Neural progenitor cell (in vitro differentiated cells): ENCODE measurements around the gene ADCK1. TPM values are rescaled to one million over a fixed set of nuclear protein-coding genes. Genes with fewer than 3 reads are reported as not detected.

Experiments
- DNase-seq: peaks from one replicate; pipeline ENCODE4 v3.0.0-alpha.2; 2016; ENCODE audit warnings: low spot score
- H2AFZ ChIP-seq: fragments of 200-600 bp; sonication (generic); replicated peaks from 2 replicates; pipeline ENCODE4 v1.6.1; 2016; ENCODE audit warnings: antibody characterized with exemption
- H3F3A ChIP-seq: fragments of 200-600 bp; sonication (generic); 2 replicates; pipeline ENCODE4 v1.6.1; 2016; ENCODE audit warnings: antibody characterized with exemption, low read depth
- H3K27ac ChIP-seq: fragments of 200-600 bp; sonication (generic); 2 replicates; pipeline ENCODE4 v1.5.1; 2016; ENCODE audit warnings: mild to moderate bottlenecking
- H3K27me3 ChIP-seq: fragments of 200-600 bp; sonication (generic); 2 replicates; pipeline ENCODE4 v1.6.1; 2016; ENCODE audit warnings: mild to moderate bottlenecking, moderate library complexity
- H3K36me3 ChIP-seq: fragments of 200-600 bp; sonication (generic); 2 replicates; pipeline ENCODE4 v1.5.1; 2016
- H3K4me1 ChIP-seq: fragments of 200-600 bp; sonication (generic); 2 replicates; pipeline ENCODE4 v1.6.1; 2016; ENCODE audit warnings: mixed run types
- H3K4me2 ChIP-seq: fragments of 200-600 bp; sonication (generic); 2 replicates; pipeline ENCODE4 v1.6.1; 2016
- H3K4me3 ChIP-seq: fragments of 200-600 bp; sonication (generic); 2 replicates; pipeline ENCODE4 v1.5.1; 2016
- H3K79me2 ChIP-seq: fragments of 200-600 bp; sonication (generic); 2 replicates; pipeline ENCODE4 v1.6.1; 2016; ENCODE audit warnings: low read depth
- H3K9ac ChIP-seq: fragments of 200-600 bp; sonication (generic); 2 replicates; pipeline ENCODE4 v1.6.1; 2016
- H3K9me3 ChIP-seq: fragments of 200-600 bp; sonication (generic); 2 replicates; pipeline ENCODE4 v1.5.1; 2016; ENCODE audit warnings: low read depth
- H4K20me1 ChIP-seq: fragments of 200-600 bp; sonication (generic); 2 replicates; pipeline ENCODE4 v1.6.1; 2016; ENCODE audit warnings: low read depth
- H3K27ac Mint-ChIP-seq: 3 replicates; pipeline ENCODE4 v1.8.0; 2021; ENCODE audit warnings: mixed read lengths
- H3K27me3 Mint-ChIP-seq: 2 replicates; pipeline ENCODE4 v1.8.0; 2022; ENCODE audit warnings: low read depth, mild to moderate bottlenecking, inconsistent platforms, moderate library complexity, mixed read lengths; ENCODE audit not compliant: insufficient read depth
- H3K36me3 Mint-ChIP-seq: 3 replicates; pipeline ENCODE4 v1.8.0; 2021; ENCODE audit warnings: mixed read lengths
- H3K4me1 Mint-ChIP-seq: 3 replicates; pipeline ENCODE4 v1.8.0; 2021; ENCODE audit warnings: mixed read lengths
- H3K4me3 Mint-ChIP-seq: 3 replicates; pipeline ENCODE4 v1.8.0; 2021; ENCODE audit warnings: mild to moderate bottlenecking, moderate library complexity, mixed read lengths
- H3K9me3 Mint-ChIP-seq: 3 replicates; pipeline ENCODE4 v1.8.0; 2020; ENCODE audit warnings: mixed read lengths
- EZH2 ChIP-seq: fragments of 200-600 bp; sonication (generic); IDR thresholded peaks from 2 replicates; pipeline ENCODE4 v1.6.1; 2017; ENCODE audit warnings: antibody characterized with exemption, mild to moderate bottlenecking, moderate library complexity
- EZH2phosphoT487 ChIP-seq: fragments of 200-600 bp; sonication (generic); IDR thresholded peaks from 2 replicates; pipeline ENCODE4 v1.6.1; 2017; ENCODE audit warnings: antibody characterized with exemption
- total RNA-seq: library from RNA; depleted of rRNA; stranded (reverse); fragments of >200 nt; gene quantifications from 2 replicates; pipeline ENCODE4 v1.2.3, GENCODE V29; 2015; ENCODE audit warnings: low replicate concordance
- TF ChIP-seq, protein P1 (sequence below): fragments of 200-600 bp; sonication (generic); IDR thresholded peaks from 2 replicates; pipeline ENCODE4 v1.5.1; 2017; ENCODE audit warnings: antibody characterized with exemption, mild to moderate bottlenecking

The ADCK1 gene
- total RNA-seq, 1 donor from 2014 or later: 1.6 TPM

DNA sequence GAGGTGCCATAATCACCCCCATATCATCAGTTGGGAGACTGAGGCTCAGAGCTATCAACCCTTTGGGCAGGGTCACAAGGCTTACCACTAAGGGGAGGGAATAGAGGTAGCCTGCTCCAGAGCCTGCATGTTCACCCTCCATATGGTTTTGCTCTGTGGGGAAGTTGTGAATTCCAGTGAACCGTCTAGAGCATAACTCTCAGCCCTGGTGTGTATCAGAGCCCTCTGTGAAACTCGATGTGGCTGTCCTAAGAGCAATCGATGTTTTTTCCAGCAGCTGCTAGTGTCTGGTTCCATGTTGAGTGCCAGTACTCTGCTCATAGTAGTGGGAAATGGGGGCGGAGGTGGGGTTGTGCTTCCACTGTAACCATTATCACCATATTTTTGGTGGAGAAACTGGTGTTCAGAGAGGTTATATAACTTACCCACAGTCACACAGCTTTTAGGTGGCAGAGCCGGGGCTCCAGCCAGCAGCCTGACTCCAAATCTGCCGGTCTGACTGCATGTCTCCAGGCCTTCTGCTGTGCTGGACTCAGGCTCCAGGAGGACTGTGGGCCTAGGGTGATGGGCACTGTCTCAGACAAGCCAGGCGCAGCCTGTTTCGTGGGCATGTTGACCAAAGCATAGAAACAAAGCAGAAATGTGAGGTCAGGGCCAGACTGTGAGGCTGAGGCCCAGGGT lies 104.2 kb downstream of the ADCK1 start:
- Mint-ChIP-seq H3K4me3 (no peak overlapping the region), H3K36me3 (peaks cover 4% of the 10 kb centered on the region), H3K27ac (no peak overlapping the region), H3K9me3 (no peaks in the 10 kb centered on the region), H3K4me1 (peaks cover 8% of the 10 kb centered on the region), H3K27me3 (peaks cover 2% of the 10 kb centered on the region)
- H3K79me2 ChIP-seq: no peaks in the 10 kb centered on the region
- no peaks in the 10 kb centered on the region for H3F3A ChIP-seq
- no peak overlapping the region for H3K27ac ChIP-seq
- H2AFZ ChIP-seq: no peak overlapping the region
- no peak overlapping the region for H3K9ac ChIP-seq
- no peak for DNase-seq
- H3K4me2 ChIP-seq: no peak overlapping the region
- H3K27me3 ChIP-seq: no peaks in the 10 kb centered on the region
- no peaks in the 10 kb centered on the region for H3K36me3 ChIP-seq
- TF ChIP-seq EZH2phosphoT487 (no peak), EZH2 (no peak)
- TF ChIP-seq, protein P1, sequence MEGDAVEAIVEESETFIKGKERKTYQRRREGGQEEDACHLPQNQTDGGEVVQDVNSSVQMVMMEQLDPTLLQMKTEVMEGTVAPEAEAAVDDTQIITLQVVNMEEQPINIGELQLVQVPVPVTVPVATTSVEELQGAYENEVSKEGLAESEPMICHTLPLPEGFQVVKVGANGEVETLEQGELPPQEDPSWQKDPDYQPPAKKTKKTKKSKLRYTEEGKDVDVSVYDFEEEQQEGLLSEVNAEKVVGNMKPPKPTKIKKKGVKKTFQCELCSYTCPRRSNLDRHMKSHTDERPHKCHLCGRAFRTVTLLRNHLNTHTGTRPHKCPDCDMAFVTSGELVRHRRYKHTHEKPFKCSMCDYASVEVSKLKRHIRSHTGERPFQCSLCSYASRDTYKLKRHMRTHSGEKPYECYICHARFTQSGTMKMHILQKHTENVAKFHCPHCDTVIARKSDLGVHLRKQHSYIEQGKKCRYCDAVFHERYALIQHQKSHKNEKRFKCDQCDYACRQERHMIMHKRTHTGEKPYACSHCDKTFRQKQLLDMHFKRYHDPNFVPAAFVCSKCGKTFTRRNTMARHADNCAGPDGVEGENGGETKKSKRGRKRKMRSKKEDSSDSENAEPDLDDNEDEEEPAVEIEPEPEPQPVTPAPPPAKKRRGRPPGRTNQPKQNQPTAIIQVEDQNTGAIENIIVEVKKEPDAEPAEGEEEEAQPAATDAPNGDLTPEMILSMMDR: no peak
- H3K4me1 ChIP-seq: peaks cover 12% of the 10 kb centered on the region
- no peaks in the 10 kb centered on the region for H3K9me3 ChIP-seq
- no peaks in the 10 kb centered on the region for H4K20me1 ChIP-seq
- no peak overlapping the region for H3K4me3 ChIP-seq

DNA sequence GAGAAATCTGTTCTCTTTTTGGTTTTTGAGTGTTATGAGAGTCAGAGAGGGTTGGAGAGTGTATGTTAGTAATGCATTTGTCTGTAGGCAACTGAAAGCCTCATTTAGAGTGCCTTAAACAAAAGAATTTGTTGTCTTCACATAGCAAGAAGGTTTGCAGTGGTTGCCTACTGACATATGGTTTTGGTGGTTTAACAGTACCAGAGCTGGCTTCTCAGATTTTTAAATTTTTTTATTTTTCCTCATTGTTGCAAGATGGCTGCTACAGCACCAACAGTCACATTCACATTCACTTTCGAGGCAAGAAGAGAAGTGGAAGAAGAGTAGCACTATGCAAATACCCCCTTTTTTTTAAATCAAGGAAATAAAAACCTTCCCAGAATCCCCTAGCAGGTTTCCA lies 106.5 kb downstream of the ADCK1 start:
- H2AFZ ChIP-seq: no peak overlapping the region
- no peak overlapping the region for H3K4me2 ChIP-seq
- no peak overlapping the region for H3K4me3 Mint-ChIP-seq
- no peaks in the 10 kb centered on the region for H3K27me3 ChIP-seq
- no peaks in the 10 kb centered on the region for H3K36me3 ChIP-seq
- H4K20me1 ChIP-seq: no peaks in the 10 kb centered on the region
- peaks cover 2% of the 10 kb centered on the region for H3K27me3 Mint-ChIP-seq
- H3K9ac ChIP-seq: no peak overlapping the region
- H3F3A ChIP-seq: no peaks in the 10 kb centered on the region
- H3K9me3 Mint-ChIP-seq: no peaks in the 10 kb centered on the region
- TF ChIP-seq EZH2 (no peak), EZH2phosphoT487 (no peak)
- TF ChIP-seq, protein P1: no peak
- H3K27ac Mint-ChIP-seq: no peak overlapping the region
- H3K4me3 ChIP-seq: no peak overlapping the region
- peaks cover 12% of the 10 kb centered on the region for H3K4me1 ChIP-seq
- H3K79me2 ChIP-seq: no peaks in the 10 kb centered on the region
- no peak overlapping the region for H3K27ac ChIP-seq
- no peaks in the 10 kb centered on the region for H3K9me3 ChIP-seq
- DNase-seq: no peak
- H3K36me3 Mint-ChIP-seq: peaks cover 2% of the 10 kb centered on the region
- peaks cover 8% of the 10 kb centered on the region for H3K4me1 Mint-ChIP-seq

DNA sequence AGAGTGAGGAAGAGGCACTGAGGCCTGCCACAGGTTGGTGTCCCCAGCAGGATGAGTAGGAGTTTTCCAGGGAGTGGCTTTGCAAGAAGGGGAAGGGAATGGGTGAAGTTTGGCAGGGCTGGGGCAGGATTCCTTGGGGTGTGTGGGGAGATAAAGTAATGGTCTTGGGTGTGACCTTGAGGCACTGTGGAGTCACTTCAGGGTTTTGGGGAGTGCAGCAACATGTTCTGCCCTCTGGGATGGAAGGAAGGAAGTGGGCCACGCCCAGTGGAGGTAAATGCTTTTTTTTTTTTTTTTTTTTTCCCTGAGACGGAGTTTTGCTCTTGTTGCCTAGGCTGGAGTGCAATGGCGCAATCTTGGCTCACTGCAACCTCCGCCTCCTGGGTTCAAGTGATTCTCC lies 108.9 kb downstream of the ADCK1 start:
- Mint-ChIP-seq H3K27ac (peak overlapping the region; percentile 51), H3K36me3 (peaks cover 5% of the 10 kb centered on the region), H3K27me3 (no peaks in the 10 kb centered on the region), H3K4me1 (peaks cover 3% of the 10 kb centered on the region), H3K4me3 (no peak overlapping the region), H3K9me3 (no peaks in the 10 kb centered on the region)
- H3F3A ChIP-seq: no peaks in the 10 kb centered on the region
- H3K27ac ChIP-seq: no peak overlapping the region
- no peaks in the 10 kb centered on the region for H4K20me1 ChIP-seq
- no peak for TF ChIP-seq EZH2phosphoT487
- TF ChIP-seq, protein P1: no peak
- no peak for TF ChIP-seq EZH2
- no peaks in the 10 kb centered on the region for H3K9me3 ChIP-seq
- no peak for DNase-seq
- H3K36me3 ChIP-seq: no peaks in the 10 kb centered on the region
- H3K4me2 ChIP-seq: no peak overlapping the region
- H3K4me1 ChIP-seq: peaks cover 12% of the 10 kb centered on the region
- H3K4me3 ChIP-seq: no peak overlapping the region
- no peak overlapping the region for H2AFZ ChIP-seq
- H3K9ac ChIP-seq: no peak overlapping the region
- H3K79me2 ChIP-seq: no peaks in the 10 kb centered on the region
- H3K27me3 ChIP-seq: no peaks in the 10 kb centered on the region
